Stomach (tissue), 4 donors: Measurements from ENCODE around the gene ATXN1.

Source experiments
- POLR2A ChIP-seq, 4 donors: fragments of 450-650 bp; IDR thresholded peaks; one replicate each; pipeline ENCODE4 v1.6.1; 2016; ENCODE audit warnings: antibody characterized with exemption in 4 of 4, control low read depth in 2 of 4, mild to moderate bottlenecking in 1 of 4, moderate library complexity in 1 of 4
- TF ChIP-seq, protein P1 (sequence below), 7 experiments: fragments of 450-650 bp in 4 of 7; fragments of 200-600 bp in 3 of 7; sonication (generic) in 3 of 7; IDR thresholded peaks; one replicate each; pipeline ENCODE4 v1.5.1; 2016 to 2019; ENCODE audit warnings: antibody characterized with exemption in 7 of 7, control low read depth in 2 of 7, mild to moderate bottlenecking in 1 of 7

GRCh38 chr6:16318953-16319720 lies 442.1 kb downstream of the ATXN1 start:
- TF ChIP-seq, protein P1, sequence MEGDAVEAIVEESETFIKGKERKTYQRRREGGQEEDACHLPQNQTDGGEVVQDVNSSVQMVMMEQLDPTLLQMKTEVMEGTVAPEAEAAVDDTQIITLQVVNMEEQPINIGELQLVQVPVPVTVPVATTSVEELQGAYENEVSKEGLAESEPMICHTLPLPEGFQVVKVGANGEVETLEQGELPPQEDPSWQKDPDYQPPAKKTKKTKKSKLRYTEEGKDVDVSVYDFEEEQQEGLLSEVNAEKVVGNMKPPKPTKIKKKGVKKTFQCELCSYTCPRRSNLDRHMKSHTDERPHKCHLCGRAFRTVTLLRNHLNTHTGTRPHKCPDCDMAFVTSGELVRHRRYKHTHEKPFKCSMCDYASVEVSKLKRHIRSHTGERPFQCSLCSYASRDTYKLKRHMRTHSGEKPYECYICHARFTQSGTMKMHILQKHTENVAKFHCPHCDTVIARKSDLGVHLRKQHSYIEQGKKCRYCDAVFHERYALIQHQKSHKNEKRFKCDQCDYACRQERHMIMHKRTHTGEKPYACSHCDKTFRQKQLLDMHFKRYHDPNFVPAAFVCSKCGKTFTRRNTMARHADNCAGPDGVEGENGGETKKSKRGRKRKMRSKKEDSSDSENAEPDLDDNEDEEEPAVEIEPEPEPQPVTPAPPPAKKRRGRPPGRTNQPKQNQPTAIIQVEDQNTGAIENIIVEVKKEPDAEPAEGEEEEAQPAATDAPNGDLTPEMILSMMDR (IDR thresholded peaks at IDR 0.05) = no peak
- no peak for TF ChIP-seq POLR2A (IDR thresholded peaks at IDR 0.05)
